A549 (cell line): ENCODE results near the gene KCNH2.

Source experiments
- CHD2 ChIP-seq: fragments of 150-350 bp; IDR thresholded peaks from 2 replicates; pipeline ENCODE4 v1.6.1; 2014; ENCODE audit warnings: low read length; ENCODE audit not compliant: partially characterized antibody
- POLR2A ChIP-seq: IDR thresholded peaks from 2 replicates; pipeline ENCODE4 v1.6.1; 2012; ENCODE audit warnings: mild to moderate bottlenecking, low read length
- TF ChIP-seq, protein P1 (sequence below): fragments of 200-600 bp; sonication (generic); IDR thresholded peaks from 2 replicates; pipeline ENCODE4 v1.6.1; 2016; ENCODE audit warnings: antibody characterized with exemption, mild to moderate bottlenecking, moderate library complexity
- TF ChIP-seq, protein P2 (sequence below): fragments of >200 bp; sonication (Bioruptor Twin); formaldehyde crosslinking; IDR thresholded peaks from 3 replicates; pipeline ENCODE4 v1.6.1; 2016
- TF ChIP-seq, protein P3 (sequence below): fragments of >200 bp; sonication (Bioruptor Twin); formaldehyde crosslinking; IDR thresholded peaks from 3 replicates; pipeline ENCODE4 v1.5.1; 2016

DNA sequence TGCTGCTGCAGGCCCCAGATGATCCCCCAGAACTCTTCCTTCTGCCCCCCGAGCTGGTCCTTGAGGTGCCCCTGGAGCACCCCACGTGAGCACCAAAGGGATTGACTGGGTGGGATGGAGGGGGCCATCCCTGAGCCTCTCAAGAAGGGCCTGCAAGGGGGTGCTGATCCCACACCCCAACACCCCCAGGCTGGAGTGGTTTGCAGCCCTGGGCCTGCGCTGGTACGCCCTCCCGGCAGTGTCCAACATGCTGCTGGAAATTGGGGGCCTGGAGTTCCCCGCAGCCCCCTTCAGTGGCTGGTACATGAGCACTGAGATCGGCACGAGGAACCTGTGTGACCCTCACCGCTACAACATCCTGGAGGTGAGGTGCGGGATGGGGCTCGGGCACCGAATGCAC is 20.9 kb upstream of the KCNH2 start:
- TF ChIP-seq CHD2 (no peak), POLR2A (no peak)
- TF ChIP-seq, protein P1, sequence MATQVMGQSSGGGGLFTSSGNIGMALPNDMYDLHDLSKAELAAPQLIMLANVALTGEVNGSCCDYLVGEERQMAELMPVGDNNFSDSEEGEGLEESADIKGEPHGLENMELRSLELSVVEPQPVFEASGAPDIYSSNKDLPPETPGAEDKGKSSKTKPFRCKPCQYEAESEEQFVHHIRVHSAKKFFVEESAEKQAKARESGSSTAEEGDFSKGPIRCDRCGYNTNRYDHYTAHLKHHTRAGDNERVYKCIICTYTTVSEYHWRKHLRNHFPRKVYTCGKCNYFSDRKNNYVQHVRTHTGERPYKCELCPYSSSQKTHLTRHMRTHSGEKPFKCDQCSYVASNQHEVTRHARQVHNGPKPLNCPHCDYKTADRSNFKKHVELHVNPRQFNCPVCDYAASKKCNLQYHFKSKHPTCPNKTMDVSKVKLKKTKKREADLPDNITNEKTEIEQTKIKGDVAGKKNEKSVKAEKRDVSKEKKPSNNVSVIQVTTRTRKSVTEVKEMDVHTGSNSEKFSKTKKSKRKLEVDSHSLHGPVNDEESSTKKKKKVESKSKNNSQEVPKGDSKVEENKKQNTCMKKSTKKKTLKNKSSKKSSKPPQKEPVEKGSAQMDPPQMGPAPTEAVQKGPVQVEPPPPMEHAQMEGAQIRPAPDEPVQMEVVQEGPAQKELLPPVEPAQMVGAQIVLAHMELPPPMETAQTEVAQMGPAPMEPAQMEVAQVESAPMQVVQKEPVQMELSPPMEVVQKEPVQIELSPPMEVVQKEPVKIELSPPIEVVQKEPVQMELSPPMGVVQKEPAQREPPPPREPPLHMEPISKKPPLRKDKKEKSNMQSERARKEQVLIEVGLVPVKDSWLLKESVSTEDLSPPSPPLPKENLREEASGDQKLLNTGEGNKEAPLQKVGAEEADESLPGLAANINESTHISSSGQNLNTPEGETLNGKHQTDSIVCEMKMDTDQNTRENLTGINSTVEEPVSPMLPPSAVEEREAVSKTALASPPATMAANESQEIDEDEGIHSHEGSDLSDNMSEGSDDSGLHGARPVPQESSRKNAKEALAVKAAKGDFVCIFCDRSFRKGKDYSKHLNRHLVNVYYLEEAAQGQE = no peak
- TF ChIP-seq, protein P2, sequence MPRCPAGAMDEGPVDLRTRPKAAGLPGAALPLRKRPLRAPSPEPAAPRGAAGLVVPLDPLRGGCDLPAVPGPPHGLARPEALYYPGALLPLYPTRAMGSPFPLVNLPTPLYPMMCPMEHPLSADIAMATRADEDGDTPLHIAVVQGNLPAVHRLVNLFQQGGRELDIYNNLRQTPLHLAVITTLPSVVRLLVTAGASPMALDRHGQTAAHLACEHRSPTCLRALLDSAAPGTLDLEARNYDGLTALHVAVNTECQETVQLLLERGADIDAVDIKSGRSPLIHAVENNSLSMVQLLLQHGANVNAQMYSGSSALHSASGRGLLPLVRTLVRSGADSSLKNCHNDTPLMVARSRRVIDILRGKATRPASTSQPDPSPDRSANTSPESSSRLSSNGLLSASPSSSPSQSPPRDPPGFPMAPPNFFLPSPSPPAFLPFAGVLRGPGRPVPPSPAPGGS = no peak
- TF ChIP-seq, protein P3, sequence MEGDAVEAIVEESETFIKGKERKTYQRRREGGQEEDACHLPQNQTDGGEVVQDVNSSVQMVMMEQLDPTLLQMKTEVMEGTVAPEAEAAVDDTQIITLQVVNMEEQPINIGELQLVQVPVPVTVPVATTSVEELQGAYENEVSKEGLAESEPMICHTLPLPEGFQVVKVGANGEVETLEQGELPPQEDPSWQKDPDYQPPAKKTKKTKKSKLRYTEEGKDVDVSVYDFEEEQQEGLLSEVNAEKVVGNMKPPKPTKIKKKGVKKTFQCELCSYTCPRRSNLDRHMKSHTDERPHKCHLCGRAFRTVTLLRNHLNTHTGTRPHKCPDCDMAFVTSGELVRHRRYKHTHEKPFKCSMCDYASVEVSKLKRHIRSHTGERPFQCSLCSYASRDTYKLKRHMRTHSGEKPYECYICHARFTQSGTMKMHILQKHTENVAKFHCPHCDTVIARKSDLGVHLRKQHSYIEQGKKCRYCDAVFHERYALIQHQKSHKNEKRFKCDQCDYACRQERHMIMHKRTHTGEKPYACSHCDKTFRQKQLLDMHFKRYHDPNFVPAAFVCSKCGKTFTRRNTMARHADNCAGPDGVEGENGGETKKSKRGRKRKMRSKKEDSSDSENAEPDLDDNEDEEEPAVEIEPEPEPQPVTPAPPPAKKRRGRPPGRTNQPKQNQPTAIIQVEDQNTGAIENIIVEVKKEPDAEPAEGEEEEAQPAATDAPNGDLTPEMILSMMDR = no peak
